Ishikawa (cell line): ENCODE measurements around the gene ELF5.

Experiments
- RAD21 ChIP-seq: IDR thresholded peaks from 2 replicates; pipeline ENCODE4 v1.6.1; 2012; ENCODE audit warnings: low read depth
- REST ChIP-seq: IDR thresholded peaks from 2 replicates; pipeline ENCODE4 v1.6.1; 2012; ENCODE audit warnings: low read depth, mild to moderate bottlenecking

- TF ChIP-seq REST (no peak), RAD21 (no peak)
Measured at GRCh38 chr11:34514597-34514996, 1.0 kb upstream of the ELF5 start.
